Fibroblast of lung (primary cell): ENCODE data around the gene C20orf202. TPM values are rescaled to one million over a fixed set of nuclear protein-coding genes. Genes with fewer than 3 reads are reported as not detected.
A peak's percentile ranks its signal among the peaks of the same experiment; 100 is the strongest.

Experiments used
- DNase-seq, 2 donors: peaks; one replicate each; pipeline versions ENCODE4 v3.0.0 to v3.0.0-alpha.2; 2010; ENCODE audit warnings: low read depth in 2 of 2
- H2AFZ ChIP-seq: 2 replicates; pipeline ENCODE4 v1.5.1; 2012; ENCODE audit warnings: low read length, control low read depth, inconsistent platforms
- H3K27ac ChIP-seq: 2 replicates; pipeline ENCODE4 v1.5.1; 2011; ENCODE audit warnings: low read length, control low read depth; ENCODE audit not compliant: insufficient read depth
- H3K27me3 ChIP-seq: 2 replicates; pipeline ENCODE4 v1.5.1; 2011; ENCODE audit warnings: mild to moderate bottlenecking, low read length; ENCODE audit not compliant: control insufficient read depth, insufficient read depth
- H3K36me3 ChIP-seq: 2 replicates; pipeline ENCODE4 v1.5.1; 2011; ENCODE audit warnings: low read length; ENCODE audit not compliant: control insufficient read depth, insufficient read depth
- H3K4me1 ChIP-seq: 2 replicates; pipeline ENCODE4 v1.5.1; 2011; ENCODE audit warnings: low read length; ENCODE audit not compliant: control insufficient read depth, insufficient read depth; ENCODE audit errors: extremely low read depth
- H3K4me2 ChIP-seq: 2 replicates; pipeline ENCODE4 v1.5.1; 2011; ENCODE audit warnings: low read length, control low read depth; ENCODE audit not compliant: insufficient read depth; ENCODE audit errors: extremely low read depth
- H3K4me3 ChIP-seq, 4 experiments: fragments of 200-600 bp in 1 of 4; sonication (generic) in 1 of 4; replicated peaks in 1 of 4; 2 replicates each; pipeline ENCODE4 v1.5.1; 2011 to 2016; ENCODE audit warnings: low read length in 4 of 4, low read depth in 3 of 4, mild to moderate bottlenecking in 3 of 4, control low read depth in 2 of 4, inconsistent platforms in 1 of 4, mixed read lengths in 1 of 4; ENCODE audit not compliant: insufficient read depth in 1 of 4; ENCODE audit errors: control extremely low read depth in 1 of 4
- H3K79me2 ChIP-seq: 2 replicates; pipeline ENCODE4 v1.5.1; 2012; ENCODE audit warnings: mild to moderate bottlenecking, low read length, inconsistent platforms; ENCODE audit not compliant: control insufficient read depth, insufficient read depth
- H3K9ac ChIP-seq: 2 replicates; pipeline ENCODE4 v1.5.1; 2011; ENCODE audit warnings: mild to moderate bottlenecking, low read length, control low read depth; ENCODE audit not compliant: insufficient read depth
- H3K9me3 ChIP-seq: 2 replicates; pipeline ENCODE4 v1.5.1; 2012; ENCODE audit warnings: low read depth, low read length; ENCODE audit not compliant: control insufficient read depth, insufficient read depth
- H4K20me1 ChIP-seq: 2 replicates; pipeline ENCODE4 v1.5.1; 2011; ENCODE audit warnings: low read length; ENCODE audit not compliant: control insufficient read depth, insufficient read depth; ENCODE audit errors: extremely low read depth
- EZH2 ChIP-seq: IDR thresholded peaks from 2 replicates; pipeline ENCODE4 v1.5.1; 2012; ENCODE audit warnings: low read length, control low read depth, mild to moderate bottlenecking; ENCODE audit errors: missing control alignments
- polyA plus RNA-seq, 2 donors: library from polyadenylated mRNA; depleted of rRNA in 1 of 2; stranded (reverse) in 1 of 2; unstranded in 1 of 2; fragments of >200 nt; gene quantifications; 2 replicates each; pipeline ENCODE4 v1.2.1, GENCODE V29; 2011 to 2012; ENCODE audit warnings: missing spikeins in 1 of 2
- total RNA-seq: library from RNA; depleted of rRNA; stranded (reverse); fragments of >200 nt; gene quantifications from 2 replicates; pipeline ENCODE4 v1.2.1, GENCODE V29; 2014
- TF ChIP-seq, protein P1 (sequence below), 2 donors: IDR thresholded peaks in 1 of 2; conservative IDR thresholded peaks in 1 of 2; 1 replicate in 1 of 2; 2 replicates in 1 of 2; pipeline ENCODE4 v1.5.1; 2011 to 2012; ENCODE audit warnings: low read length in 2 of 2, control low read depth in 1 of 2, inconsistent platforms in 1 of 2, low read depth in 1 of 2, mild to moderate bottlenecking in 1 of 2

C20orf202 gene
- total and polyA plus RNA-seq, 2 donors (not counting 1 experiment from before 2014, with no cell fraction given): under 0.01 TPM; not detected in 1

DNA sequence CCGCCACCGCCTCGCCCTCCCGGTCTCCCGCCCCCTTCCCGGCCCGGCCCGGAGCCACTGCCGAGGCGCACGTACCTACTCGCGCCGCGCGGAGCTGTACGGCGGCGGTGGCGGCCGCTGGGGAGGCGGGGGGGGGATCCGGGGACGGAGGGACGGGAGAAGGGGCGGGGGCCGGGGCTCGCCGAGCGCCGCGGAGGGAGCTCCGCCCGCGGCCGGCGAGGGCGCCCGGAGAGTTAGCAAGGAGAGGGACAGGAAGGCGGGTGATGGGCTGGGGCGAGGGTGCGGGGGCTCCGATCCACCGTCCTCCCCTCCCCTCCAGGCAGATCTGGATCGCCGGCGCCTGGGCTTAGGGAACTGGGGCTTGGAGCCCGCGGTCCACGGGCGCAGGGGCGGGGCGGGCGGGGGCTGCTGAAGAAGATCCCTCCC, 17.9 kb upstream of the C20orf202 start:
- DNase-seq: no peak
- no peaks in the 10 kb centered on the region for H4K20me1 ChIP-seq
- no peak overlapping the region for H3K27ac ChIP-seq
- no peak overlapping the region for H2AFZ ChIP-seq
- no peaks in the 10 kb centered on the region for H3K79me2 ChIP-seq
- H3K27me3 ChIP-seq: peaks cover 47% of the 10 kb centered on the region
- H3K4me2 ChIP-seq: no peak overlapping the region
- no peak overlapping the region for H3K9ac ChIP-seq
- H3K36me3 ChIP-seq: no peaks in the 10 kb centered on the region
- TF ChIP-seq, protein P1, sequence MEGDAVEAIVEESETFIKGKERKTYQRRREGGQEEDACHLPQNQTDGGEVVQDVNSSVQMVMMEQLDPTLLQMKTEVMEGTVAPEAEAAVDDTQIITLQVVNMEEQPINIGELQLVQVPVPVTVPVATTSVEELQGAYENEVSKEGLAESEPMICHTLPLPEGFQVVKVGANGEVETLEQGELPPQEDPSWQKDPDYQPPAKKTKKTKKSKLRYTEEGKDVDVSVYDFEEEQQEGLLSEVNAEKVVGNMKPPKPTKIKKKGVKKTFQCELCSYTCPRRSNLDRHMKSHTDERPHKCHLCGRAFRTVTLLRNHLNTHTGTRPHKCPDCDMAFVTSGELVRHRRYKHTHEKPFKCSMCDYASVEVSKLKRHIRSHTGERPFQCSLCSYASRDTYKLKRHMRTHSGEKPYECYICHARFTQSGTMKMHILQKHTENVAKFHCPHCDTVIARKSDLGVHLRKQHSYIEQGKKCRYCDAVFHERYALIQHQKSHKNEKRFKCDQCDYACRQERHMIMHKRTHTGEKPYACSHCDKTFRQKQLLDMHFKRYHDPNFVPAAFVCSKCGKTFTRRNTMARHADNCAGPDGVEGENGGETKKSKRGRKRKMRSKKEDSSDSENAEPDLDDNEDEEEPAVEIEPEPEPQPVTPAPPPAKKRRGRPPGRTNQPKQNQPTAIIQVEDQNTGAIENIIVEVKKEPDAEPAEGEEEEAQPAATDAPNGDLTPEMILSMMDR (conservative IDR thresholded peaks at IDR 0.05 in 1 of 2, IDR thresholded peaks at IDR 0.05 in 1 of 2; ENCODE audit: low read depth in 1 of 2, low read length in 2 of 2): no peak
- TF ChIP-seq EZH2: no peak
- H3K9me3 ChIP-seq: no peaks in the 10 kb centered on the region
- no peak overlapping the region for H3K4me3 ChIP-seq
- no peaks in the 10 kb centered on the region for H3K4me1 ChIP-seq

DNA sequence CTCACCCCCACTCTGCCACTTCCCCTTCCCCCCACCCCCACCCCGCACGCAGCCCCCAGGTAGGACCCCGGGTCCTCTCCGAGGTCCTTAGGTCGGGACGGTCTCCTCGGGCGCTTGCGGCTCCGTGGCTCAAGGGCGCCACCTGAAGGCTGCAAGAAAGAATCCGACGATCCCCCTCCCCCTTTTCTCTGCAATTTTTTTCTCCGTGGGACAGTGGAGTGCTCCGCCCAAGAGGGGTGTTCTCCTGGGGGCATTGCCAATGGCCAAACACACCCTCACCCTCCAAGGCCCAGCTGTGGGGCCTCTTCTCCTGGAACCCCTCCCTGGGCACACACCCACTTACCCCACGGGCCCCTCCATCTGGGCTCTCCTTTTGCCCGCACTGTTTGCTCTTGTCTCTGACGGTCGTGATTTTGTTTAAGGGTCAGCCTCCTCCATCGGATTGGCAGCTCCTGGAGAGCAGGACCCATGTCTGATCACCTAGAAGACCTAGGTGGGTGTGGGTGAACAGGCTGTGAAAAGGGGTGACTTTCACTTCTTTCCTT, 17.4 kb upstream of the C20orf202 start:
- H3K27me3 ChIP-seq: peaks cover 48% of the 10 kb centered on the region
- no peaks in the 10 kb centered on the region for H3K36me3 ChIP-seq
- H3K4me1 ChIP-seq: no peaks in the 10 kb centered on the region
- no peaks in the 10 kb centered on the region for H3K79me2 ChIP-seq
- no peaks in the 10 kb centered on the region for H4K20me1 ChIP-seq
- H3K4me3 ChIP-seq: no peak overlapping the region
- H2AFZ ChIP-seq: no peak overlapping the region
- H3K4me2 ChIP-seq: no peak overlapping the region
- no peak overlapping the region for H3K9ac ChIP-seq
- TF ChIP-seq, protein P1 (conservative IDR thresholded peaks at IDR 0.05 in 1 of 2, IDR thresholded peaks at IDR 0.05 in 1 of 2; ENCODE audit: low read depth in 1 of 2, low read length in 2 of 2): peak; percentile 41 to 64
- peak; percentile 50 for TF ChIP-seq EZH2
- H3K27ac ChIP-seq: no peak overlapping the region
- peak; percentile 20 to 37 for DNase-seq
- H3K9me3 ChIP-seq: no peaks in the 10 kb centered on the region

DNA sequence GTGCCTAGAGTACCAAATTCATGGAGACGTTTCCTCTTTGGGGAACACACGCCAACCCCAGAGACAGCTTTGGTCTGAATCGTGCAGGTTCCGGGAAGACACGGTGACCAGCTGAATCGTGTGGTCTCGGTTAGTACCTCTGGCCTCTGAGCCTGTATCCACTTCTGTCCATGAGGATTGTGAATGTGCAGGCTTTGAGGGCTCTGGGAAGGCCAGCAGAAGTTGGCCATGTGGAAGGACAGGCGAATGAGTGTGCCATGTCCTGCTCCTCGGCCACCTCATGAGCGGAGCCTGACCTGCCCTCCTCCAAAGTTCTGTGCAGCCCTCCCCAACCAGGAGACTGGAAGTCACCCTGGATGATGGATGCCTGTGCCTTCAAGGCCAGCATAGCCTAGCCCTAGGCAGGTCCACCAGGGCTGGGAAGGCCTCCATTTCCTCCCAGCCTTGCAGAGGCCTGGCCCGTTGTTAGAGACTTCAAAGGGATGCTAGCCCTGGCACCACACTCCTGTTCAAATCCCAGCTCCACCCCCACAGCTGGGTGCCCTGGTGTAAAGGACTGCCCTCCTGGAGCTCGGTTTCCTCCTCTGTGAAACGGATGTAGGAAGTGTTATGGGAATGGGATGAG, 16.8 kb upstream of the C20orf202 start:
- Histone ChIP-seq H3K9ac (no peak overlapping the region), H3K79me2 (no peaks in the 10 kb centered on the region), H3K27me3 (peaks cover 48% of the 10 kb centered on the region), H3K4me2 (no peak overlapping the region), H3K36me3 (no peaks in the 10 kb centered on the region), H3K9me3 (no peaks in the 10 kb centered on the region), H3K27ac (no peak overlapping the region), H2AFZ (no peak overlapping the region), H3K4me3 (no peak overlapping the region), H3K4me1 (no peaks in the 10 kb centered on the region), H4K20me1 (no peaks in the 10 kb centered on the region)
- DNase-seq: no peak
- TF ChIP-seq, protein P1 (conservative IDR thresholded peaks at IDR 0.05 in 1 of 2, IDR thresholded peaks at IDR 0.05 in 1 of 2; ENCODE audit: low read depth in 1 of 2, low read length in 2 of 2): no peak
- no peak for TF ChIP-seq EZH2
